Calu3 (cell line): Measurements from ENCODE around the gene SERPINA4. TPM values are rescaled to one million over a fixed set of nuclear protein-coding genes. Genes with fewer than 3 reads are reported as not detected.
"Not testable (repeated sequence)": the region's sequence is repeated elsewhere in the genome, so short reads cannot be mapped to it uniquely, and the experiment has no call there.

Experiments used
- BruUV-seq: library from RNA; stranded (reverse); fragments of 400-500 nt; replicated peaks from 2 replicates; lab custom pipeline; 2021; lab: Mats Ljungman, UMichigan
- CTCF ChIA-PET: fragments of 300-600 bp; sonication (Branson Sonifier 250); formaldehyde crosslinking; loops from one replicate; lab custom pipeline; 2022; ENCODE audit warnings: antibody characterized with exemption; lab: Charles Lee
- DNase-seq: peaks from one replicate; pipeline ENCODE4 v3.0.0; 2022
- H3K27ac Mint-ChIP-seq: one replicate; pipeline ENCODE4 v1.8.0; 2022; ENCODE audit warnings: mixed read lengths; ENCODE audit not compliant: unreplicated experiment
- H3K27me3 Mint-ChIP-seq: one replicate; pipeline ENCODE4 v1.8.0; 2022; ENCODE audit warnings: mixed read lengths; ENCODE audit not compliant: unreplicated experiment
- H3K36me3 Mint-ChIP-seq: one replicate; pipeline ENCODE4 v1.8.0; 2022; ENCODE audit warnings: mild to moderate bottlenecking, moderate library complexity, mixed read lengths; ENCODE audit not compliant: insufficient read depth, unreplicated experiment
- H3K4me1 Mint-ChIP-seq: one replicate; pipeline ENCODE4 v1.8.0; 2022; ENCODE audit warnings: mild to moderate bottlenecking, low read depth, mixed read lengths; ENCODE audit not compliant: unreplicated experiment
- H3K4me3 Mint-ChIP-seq: one replicate; pipeline ENCODE4 v1.8.0; 2022; ENCODE audit warnings: mild to moderate bottlenecking, low read depth, moderate library complexity, mixed read lengths; ENCODE audit not compliant: unreplicated experiment
- H3K9me3 Mint-ChIP-seq: one replicate; pipeline ENCODE4 v1.8.0; 2022; ENCODE audit warnings: low read depth, mixed read lengths; ENCODE audit not compliant: unreplicated experiment
- CTCF ChIP-seq: fragments of 200-600 bp; IDR thresholded peaks from one replicate; pipeline ENCODE4 v1.8.0; 2022; ENCODE audit warnings: antibody characterized with exemption; ENCODE audit not compliant: unreplicated experiment
- intact Hi-C: fragments of 100-400 bp; cut with micrococcal nuclease; formaldehyde crosslinking; loops from one replicate; pipeline ENCODE4 v1.10.0; 2022; ENCODE audit not compliant: unreplicated experiment
- total RNA-seq: library from RNA; stranded (reverse); gene quantifications from 2 replicates; pipeline ENCODE4 v1.2.3, GENCODE V29; 2022

The SERPINA4 gene
- total RNA-seq, 1 experiment from 2014 or later, result 9.8 TPM

- intact Hi-C loops, result no loop called here
- Mint-ChIP-seq H3K27ac (no peak overlapping the region), H3K9me3 (peaks cover 3% of the 10 kb centered on the region), H3K36me3 (no peaks in the 10 kb centered on the region), H3K4me3 (no peak overlapping the region), H3K4me1 (peaks cover 15% of the 10 kb centered on the region), H3K27me3 (no peaks in the 10 kb centered on the region)
- CTCF ChIA-PET, result no interaction called here
- DNase-seq, result no peak
- TF ChIP-seq CTCF, result no peak
- no TSS peak for BruUV-seq
Measured at GRCh38 chr14:94573475-94574277, 12.4 kb downstream of the SERPINA4 start.

- Mint-ChIP-seq H3K9me3 (peaks cover 3% of the 10 kb centered on the region), H3K27ac (no peak overlapping the region), H3K4me1 (peaks cover 15% of the 10 kb centered on the region), H3K36me3 (no peaks in the 10 kb centered on the region), H3K27me3 (no peaks in the 10 kb centered on the region), H3K4me3 (no peak overlapping the region)
- TF ChIP-seq CTCF, result no peak
- CTCF ChIA-PET, result no interaction called here
- DNase-seq, result no peak
- intact Hi-C loops, result no loop called here
- BruUV-seq, result no TSS peak
Measured at GRCh38 chr14:94574336-94574735, 13.1 kb downstream of the SERPINA4 start.

- Mint-ChIP-seq H3K27ac (no peak overlapping the region), H3K4me1 (peaks cover 15% of the 10 kb centered on the region), H3K27me3 (no peaks in the 10 kb centered on the region), H3K4me3 (no peak overlapping the region), H3K9me3 (peaks cover 3% of the 10 kb centered on the region), H3K36me3 (peaks cover under 1% of the 10 kb centered on the region)
- DNase-seq, result no peak
- intact Hi-C loops, result no loop called here
- CTCF ChIA-PET, result no interaction called here
- no TSS peak for BruUV-seq
- TF ChIP-seq CTCF, result no peak
Measured at GRCh38 chr14:94575730-94576585, 14.7 kb downstream of the SERPINA4 start.

- H3K4me3 Mint-ChIP-seq, H3K9me3 Mint-ChIP-seq, H3K27me3 Mint-ChIP-seq, BruUV-seq, H3K36me3 Mint-ChIP-seq, DNase-seq, intact Hi-C loops, CTCF ChIA-PET, H3K27ac Mint-ChIP-seq: not testable (repeated sequence)
- H3K4me1 Mint-ChIP-seq, result peaks cover 23% of the 10 kb centered on the region
Measured at GRCh38 chr14:94577472-94577871, 16.2 kb downstream of the SERPINA4 start.
